ENCODE data around the gene PLCB1.
A peak's percentile ranks its signal among the peaks of the same experiment; 100 is the strongest.

Gene PLCB1

DNA sequence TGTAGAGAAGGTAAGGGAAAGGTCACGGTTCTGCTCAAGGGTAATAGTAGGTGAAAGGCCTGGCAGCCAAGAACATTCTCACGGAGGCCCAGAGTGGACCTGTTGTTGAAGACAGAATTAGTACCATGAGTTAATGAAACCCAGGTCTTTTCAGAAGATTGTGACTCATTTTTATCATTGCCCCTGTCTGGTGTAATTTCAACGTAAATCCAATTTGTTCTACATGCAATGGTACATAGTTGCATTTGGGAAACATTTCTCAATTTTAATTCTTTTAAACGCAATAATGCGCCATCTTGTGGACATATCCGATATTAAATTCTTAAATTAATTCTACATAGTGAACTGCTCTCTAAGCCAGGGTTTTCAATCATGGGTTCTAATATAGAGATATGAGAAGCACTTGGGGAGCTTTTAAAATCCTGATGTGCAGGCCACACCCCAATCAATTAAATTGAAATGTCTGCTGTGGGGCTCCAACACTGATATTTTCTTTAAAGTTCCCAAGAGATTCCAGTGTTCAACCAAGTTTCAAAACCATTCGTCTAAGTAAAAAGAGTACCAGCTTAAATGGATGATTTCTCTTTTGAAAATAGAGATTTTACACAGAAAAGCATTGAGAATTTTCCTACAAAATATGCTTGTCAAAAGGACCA, 257.4 kb downstream of the PLCB1 start:
- H3K27ac ChIP-seq, result no peak overlapping the region
- TF ChIP-seq, protein P1, sequence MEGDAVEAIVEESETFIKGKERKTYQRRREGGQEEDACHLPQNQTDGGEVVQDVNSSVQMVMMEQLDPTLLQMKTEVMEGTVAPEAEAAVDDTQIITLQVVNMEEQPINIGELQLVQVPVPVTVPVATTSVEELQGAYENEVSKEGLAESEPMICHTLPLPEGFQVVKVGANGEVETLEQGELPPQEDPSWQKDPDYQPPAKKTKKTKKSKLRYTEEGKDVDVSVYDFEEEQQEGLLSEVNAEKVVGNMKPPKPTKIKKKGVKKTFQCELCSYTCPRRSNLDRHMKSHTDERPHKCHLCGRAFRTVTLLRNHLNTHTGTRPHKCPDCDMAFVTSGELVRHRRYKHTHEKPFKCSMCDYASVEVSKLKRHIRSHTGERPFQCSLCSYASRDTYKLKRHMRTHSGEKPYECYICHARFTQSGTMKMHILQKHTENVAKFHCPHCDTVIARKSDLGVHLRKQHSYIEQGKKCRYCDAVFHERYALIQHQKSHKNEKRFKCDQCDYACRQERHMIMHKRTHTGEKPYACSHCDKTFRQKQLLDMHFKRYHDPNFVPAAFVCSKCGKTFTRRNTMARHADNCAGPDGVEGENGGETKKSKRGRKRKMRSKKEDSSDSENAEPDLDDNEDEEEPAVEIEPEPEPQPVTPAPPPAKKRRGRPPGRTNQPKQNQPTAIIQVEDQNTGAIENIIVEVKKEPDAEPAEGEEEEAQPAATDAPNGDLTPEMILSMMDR (conservative IDR thresholded peaks at IDR 0.05), result peak; percentile 56
- TF ChIP-seq ZFX (IDR thresholded peaks at IDR 0.05), result no peak

DNA sequence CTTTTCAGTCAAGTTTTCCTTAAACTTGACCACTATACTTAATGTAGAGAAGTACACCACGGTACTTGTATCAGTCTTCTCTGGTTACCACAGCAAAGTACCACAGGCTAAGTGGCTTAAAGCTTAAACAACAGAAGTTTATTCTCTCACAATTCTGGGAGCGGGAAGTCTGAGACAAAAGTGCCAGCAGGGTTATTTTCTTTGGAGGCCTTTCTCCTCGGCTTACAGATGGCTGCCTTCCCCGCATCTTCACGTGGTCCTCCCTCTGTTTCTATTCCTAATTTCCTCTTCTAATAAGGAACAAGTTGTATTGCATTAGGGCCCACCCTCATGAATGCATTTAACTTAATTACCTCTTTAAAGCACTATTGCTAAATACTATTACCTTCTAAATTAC, 258.0 kb downstream of the PLCB1 start:
- H3K27ac ChIP-seq, result no peak overlapping the region
- TF ChIP-seq, protein P1 (conservative IDR thresholded peaks at IDR 0.05), result no peak
- TF ChIP-seq ZFX (IDR thresholded peaks at IDR 0.05), result no peak

DNA sequence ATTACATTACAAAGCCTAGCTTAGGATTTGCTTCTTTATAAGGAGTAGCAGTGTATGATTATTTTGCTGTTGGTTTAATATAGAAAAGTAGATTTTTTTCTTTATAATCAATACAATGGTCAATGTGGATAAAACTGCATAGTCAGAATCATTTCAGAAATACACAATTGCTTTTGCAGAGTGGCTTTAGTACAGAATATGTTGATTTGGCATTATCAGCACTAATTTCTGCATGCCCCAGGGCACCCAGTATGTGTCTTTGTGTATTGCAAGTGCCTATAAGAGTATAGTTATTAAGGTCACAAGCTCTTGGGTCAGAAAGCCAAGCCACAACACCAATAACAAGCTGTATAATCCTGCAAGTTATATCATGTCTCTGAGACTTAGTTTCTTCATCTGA, 258.4 kb downstream of the PLCB1 start:
- no peak overlapping the region for H3K27ac ChIP-seq
- no peak for TF ChIP-seq ZFX (IDR thresholded peaks at IDR 0.05)
- TF ChIP-seq, protein P1 (conservative IDR thresholded peaks at IDR 0.05), result no peak

DNA sequence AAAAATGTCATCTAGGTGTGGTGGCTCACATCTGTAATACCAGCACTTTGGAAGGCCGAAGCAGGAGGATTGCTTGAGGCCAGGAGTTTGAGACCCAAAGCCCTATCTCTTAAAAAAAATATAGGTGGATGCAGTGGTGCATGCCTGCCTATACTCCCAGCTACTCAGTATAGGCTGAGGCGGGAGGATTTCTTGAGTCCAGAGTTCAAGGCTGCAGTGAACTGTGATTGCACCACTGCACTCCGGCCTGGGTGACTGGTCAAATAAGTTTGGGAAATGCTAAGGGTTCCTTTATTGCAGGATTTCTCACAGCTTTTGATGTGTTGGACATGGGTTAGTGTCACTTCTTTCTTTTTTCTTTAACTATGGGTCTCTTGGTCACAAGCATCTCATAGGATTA, 261.3 kb downstream of the PLCB1 start:
- no peak overlapping the region for H3K27ac ChIP-seq
- TF ChIP-seq ZFX (IDR thresholded peaks at IDR 0.05), result no peak
- TF ChIP-seq, protein P1 (conservative IDR thresholded peaks at IDR 0.05), result no peak

DNA sequence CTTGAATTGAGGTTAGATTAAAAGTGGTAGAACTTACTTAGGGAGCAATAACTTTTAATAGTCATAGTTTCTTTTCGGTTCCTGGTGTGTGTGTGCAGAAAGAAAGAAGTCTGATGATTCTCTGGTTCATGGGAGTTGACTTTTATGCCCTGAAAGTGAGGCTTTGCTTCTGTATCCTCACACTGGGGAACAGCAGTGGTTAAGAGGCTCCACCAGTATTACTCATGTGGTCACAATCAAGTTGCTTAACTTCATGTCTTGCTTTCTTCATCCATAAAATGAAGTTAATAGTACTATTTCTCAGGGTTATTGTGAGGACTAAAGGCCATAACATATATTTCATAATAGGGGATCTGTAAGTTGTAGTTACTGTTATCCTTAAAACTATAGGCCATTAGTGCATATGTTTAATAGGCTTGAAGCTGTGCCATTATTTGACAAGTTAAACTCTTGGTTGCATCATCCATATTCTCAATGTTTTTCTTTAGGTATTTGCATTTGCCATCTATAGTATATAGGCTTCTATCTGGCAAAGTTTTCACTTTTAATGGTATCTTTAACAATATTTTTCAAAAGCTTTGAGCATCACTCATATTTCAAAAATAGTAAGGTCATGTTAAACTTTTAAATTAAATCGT, 262.4 kb downstream of the PLCB1 start:
- TF ChIP-seq, protein P1 (conservative IDR thresholded peaks at IDR 0.05), result no peak
- TF ChIP-seq ZFX (IDR thresholded peaks at IDR 0.05), result no peak
- H3K27ac ChIP-seq, result no peak overlapping the region

DNA sequence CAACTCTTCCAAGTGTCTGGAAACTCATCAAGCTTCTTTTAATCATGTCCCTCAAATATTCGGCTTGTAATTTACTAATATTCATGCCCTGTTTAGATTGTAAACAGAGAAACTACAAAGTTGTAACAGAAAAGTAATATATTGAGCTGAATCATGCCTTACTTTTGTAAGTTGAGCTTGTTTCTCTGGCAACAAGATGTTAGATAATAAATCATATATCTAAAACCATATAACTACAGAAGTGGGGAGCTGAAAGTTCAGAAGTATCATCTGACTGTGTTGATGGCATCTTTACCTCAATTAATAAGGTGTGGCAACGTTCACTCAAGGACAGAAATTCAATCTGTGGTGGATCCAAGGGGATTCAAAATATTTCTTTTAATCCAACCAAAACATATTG, 263.9 kb downstream of the PLCB1 start:
- TF ChIP-seq, protein P1 (conservative IDR thresholded peaks at IDR 0.05), result no peak
- no peak for TF ChIP-seq ZFX (IDR thresholded peaks at IDR 0.05)
- H3K27ac ChIP-seq, result no peak overlapping the region

DNA sequence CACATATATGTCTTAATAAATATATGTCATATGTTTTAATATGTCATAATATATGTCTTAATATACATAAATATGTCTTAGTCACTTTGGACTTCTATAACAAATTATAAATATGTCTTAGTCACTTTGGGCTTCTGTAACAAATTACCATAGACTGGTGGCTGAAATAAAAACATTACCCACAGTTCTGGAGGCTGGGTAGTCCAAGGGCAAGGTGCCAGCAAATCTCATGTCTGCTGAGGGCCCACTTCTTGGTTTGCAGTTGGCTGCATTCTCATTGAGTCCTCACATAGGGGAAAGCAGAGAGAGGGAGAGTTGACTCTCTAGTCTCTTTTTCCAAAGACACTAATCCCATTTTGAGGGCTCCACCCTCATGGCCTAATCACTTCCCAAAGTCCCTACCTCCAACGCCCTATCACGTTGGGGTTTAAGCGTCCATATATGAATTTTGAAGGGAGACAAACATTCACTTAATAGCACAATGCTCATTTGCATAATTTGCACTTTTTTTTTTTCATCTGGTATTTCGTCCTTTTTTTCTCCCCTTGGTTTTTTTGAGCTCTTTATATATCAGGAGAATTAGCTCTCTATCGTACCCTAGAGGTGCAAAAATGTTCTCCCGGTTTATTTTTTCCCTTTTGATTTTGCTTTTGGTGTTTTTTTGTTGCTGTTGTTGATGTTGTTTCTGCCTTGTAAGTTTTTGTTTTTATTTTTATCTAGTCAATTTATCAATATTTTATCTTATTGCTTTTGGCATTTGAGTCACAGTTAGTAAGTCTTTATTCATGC, 266.4 kb downstream of the PLCB1 start:
- TF ChIP-seq, protein P1 (conservative IDR thresholded peaks at IDR 0.05), result peak; percentile 24
- TF ChIP-seq ZFX (IDR thresholded peaks at IDR 0.05), result no peak

More for the DNA sequence above, 266.4 kb downstream of the PLCB1 start:
- H3K27ac ChIP-seq, result no peak overlapping the region
